HEK293 (cell line): ENCODE data around the gene HINT3.

Experiments used
- CTCF ChIP-seq: fragments of 450-650 bp; formaldehyde crosslinking; IDR thresholded peaks from 2 replicates; pipeline ENCODE4 v1.5.1; 2016; ENCODE audit warnings: missing biosample characterization, missing genetic modification characterization
- SP3 ChIP-seq: fragments of 450-650 bp; formaldehyde crosslinking; IDR thresholded peaks from 2 replicates; pipeline ENCODE4 v1.5.1; 2016; ENCODE audit warnings: missing biosample characterization, missing genetic modification characterization
- YY1 ChIP-seq: fragments of 450-650 bp; formaldehyde crosslinking; IDR thresholded peaks from 2 replicates; pipeline ENCODE4 v1.5.1; 2018; ENCODE audit warnings: missing biosample characterization, missing genetic modification characterization
- ZFP41 ChIP-seq: fragments of 450-650 bp; formaldehyde crosslinking; IDR thresholded peaks from 2 replicates; pipeline ENCODE4 v1.5.1; 2016; ENCODE audit warnings: missing biosample characterization, missing genetic modification characterization, borderline replicate concordance
- ZNF501 ChIP-seq: fragments of 450-650 bp; formaldehyde crosslinking; IDR thresholded peaks from 2 replicates; pipeline ENCODE4 v1.5.1; 2016; ENCODE audit warnings: missing biosample characterization, missing genetic modification characterization
- TF ChIP-seq, protein P1 (sequence below): fragments of 450-650 bp; formaldehyde crosslinking; IDR thresholded peaks from 2 replicates; pipeline ENCODE4 v1.5.1; 2016; ENCODE audit warnings: missing biosample characterization, missing genetic modification characterization, low read depth

DNA sequence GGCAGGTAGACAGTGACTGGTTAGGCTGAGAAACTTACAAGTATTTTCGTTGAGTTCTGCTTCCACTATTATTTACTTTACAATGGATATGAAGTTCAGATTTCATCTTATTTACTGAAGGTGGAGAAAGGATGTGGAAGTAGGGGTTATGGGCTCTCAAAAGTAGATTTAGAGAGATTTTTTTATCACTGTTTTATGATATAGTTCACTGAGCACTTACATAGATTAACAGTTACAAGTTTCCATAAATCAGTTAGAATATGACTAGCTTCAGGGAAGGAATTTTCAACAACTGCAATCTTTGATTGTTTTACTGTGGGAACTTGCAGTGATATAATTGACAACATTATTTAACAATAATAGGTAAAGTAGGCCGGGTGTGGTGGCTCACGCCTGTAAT is 22.5 kb downstream of the HINT3 start:
- no peak for TF ChIP-seq CTCF (tag by site-specific recombination)
- TF ChIP-seq, protein P1, sequence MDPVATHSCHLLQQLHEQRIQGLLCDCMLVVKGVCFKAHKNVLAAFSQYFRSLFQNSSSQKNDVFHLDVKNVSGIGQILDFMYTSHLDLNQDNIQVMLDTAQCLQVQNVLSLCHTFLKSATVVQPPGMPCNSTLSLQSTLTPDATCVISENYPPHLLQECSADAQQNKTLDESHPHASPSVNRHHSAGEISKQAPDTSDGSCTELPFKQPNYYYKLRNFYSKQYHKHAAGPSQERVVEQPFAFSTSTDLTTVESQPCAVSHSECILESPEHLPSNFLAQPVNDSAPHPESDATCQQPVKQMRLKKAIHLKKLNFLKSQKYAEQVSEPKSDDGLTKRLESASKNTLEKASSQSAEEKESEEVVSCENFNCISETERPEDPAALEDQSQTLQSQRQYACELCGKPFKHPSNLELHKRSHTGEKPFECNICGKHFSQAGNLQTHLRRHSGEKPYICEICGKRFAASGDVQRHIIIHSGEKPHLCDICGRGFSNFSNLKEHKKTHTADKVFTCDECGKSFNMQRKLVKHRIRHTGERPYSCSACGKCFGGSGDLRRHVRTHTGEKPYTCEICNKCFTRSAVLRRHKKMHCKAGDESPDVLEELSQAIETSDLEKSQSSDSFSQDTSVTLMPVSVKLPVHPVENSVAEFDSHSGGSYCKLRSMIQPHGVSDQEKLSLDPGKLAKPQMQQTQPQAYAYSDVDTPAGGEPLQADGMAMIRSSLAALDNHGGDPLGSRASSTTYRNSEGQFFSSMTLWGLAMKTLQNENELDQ (tag by site-specific recombination), result no peak
- no peak for TF ChIP-seq ZNF501 (tag by site-specific recombination)
- no peak for TF ChIP-seq YY1 (tag by site-specific recombination)
- TF ChIP-seq ZFP41 (tag by site-specific recombination), result no peak
- no peak for TF ChIP-seq SP3
